GM21423 (cell line): ENCODE data around the gene CYBB.
"Not testable (repeated sequence)": the region's sequence is repeated elsewhere in the genome, so short reads cannot be mapped to it uniquely, and the experiment has no call there.

Source experiments
- ATAC-seq: cut with Tn5 transposase; IDR thresholded peaks from one replicate; pipeline ENCODE4 v1.9.1; 2021; ENCODE audit warnings: mild to moderate bottlenecking, moderate library complexity; ENCODE audit not compliant: unreplicated experiment

CYBB gene

GRCh38 chrX:37779857-37780256 is at the start of gene CYBB:
Gene CYBB (plus strand): TSS chrX:37780059. CDS start chrX:37780078, 19 bp downstream.
- no peak for ATAC-seq

- peak; percentile 47 for ATAC-seq
These were observed 34.5 kb upstream of the CYBB start for GRCh38 chrX:37745354-37745753.

- peak; percentile 36 for ATAC-seq
These were observed 34.0 kb upstream of the CYBB start for GRCh38 chrX:37745835-37746217.

- peak; percentile 90 for ATAC-seq
These were observed 33.5 kb upstream of the CYBB start for GRCh38 chrX:37746218-37746941.

- ATAC-seq = no peak
These were observed 32.9 kb upstream of the CYBB start for GRCh38 chrX:37746951-37747350.

GRCh38 chrX:37752281-37752680 is 27.6 kb upstream of the CYBB start:
- ATAC-seq = no peak

GRCh38 chrX:37752936-37753335 is 26.9 kb upstream of the CYBB start:
- no peak for ATAC-seq

GRCh38 chrX:37753384-37753783 is 26.5 kb upstream of the CYBB start:
- ATAC-seq = peak; percentile 40

GRCh38 chrX:37754516-37754915 is 25.3 kb upstream of the CYBB start:
- peak; percentile 13 for ATAC-seq

GRCh38 chrX:37755025-37755424 is 24.8 kb upstream of the CYBB start:
- ATAC-seq = peak; percentile 93

GRCh38 chrX:37757082-37757481 is 22.8 kb upstream of the CYBB start:
- no peak for ATAC-seq

GRCh38 chrX:37759351-37759750 is 20.5 kb upstream of the CYBB start:
- no peak for ATAC-seq

GRCh38 chrX:37759878-37760418 is 19.9 kb upstream of the CYBB start:
- ATAC-seq = no peak

GRCh38 chrX:37763400-37763799 is 16.5 kb upstream of the CYBB start:
- ATAC-seq = no peak

GRCh38 chrX:37765507-37765906 is 14.4 kb upstream of the CYBB start:
- no peak for ATAC-seq

GRCh38 chrX:37767430-37767829 is 12.4 kb upstream of the CYBB start:
- no peak for ATAC-seq

- not testable (repeated sequence) for ATAC-seq
These were observed 11.0 kb upstream of the CYBB start for GRCh38 chrX:37768866-37769265.

GRCh38 chrX:37776283-37776986 is 3.4 kb upstream of the CYBB start:
- peak; percentile 80 for ATAC-seq

- ATAC-seq = peak; percentile 48
These were observed 2.9 kb upstream of the CYBB start for GRCh38 chrX:37776987-37777325.

GRCh38 chrX:37781081-37781480 is 1.2 kb downstream of the CYBB start:
- no peak for ATAC-seq

GRCh38 chrX:37781814-37782213 is 2.0 kb downstream of the CYBB start:
- ATAC-seq = no peak

GRCh38 chrX:37782359-37782758 is 2.5 kb downstream of the CYBB start:
- no peak for ATAC-seq
